ACC112 (cell line): ENCODE results near the gene OR51T1.

Experiments used
- H2AFZ ChIP-seq: fragments of 200-600 bp; sonication (generic); one replicate; pipeline ENCODE4 v1.6.0; 2017; ENCODE audit warnings: antibody characterized with exemption, low read length; ENCODE audit not compliant: unreplicated experiment
- H3K27ac ChIP-seq: fragments of 200-600 bp; sonication (generic); 2 replicates; pipeline ENCODE4 v1.5.1; 2014; ENCODE audit warnings: low read depth, mild to moderate bottlenecking, antibody characterized with exemption, low read length, moderate library complexity
- H3K27me3 ChIP-seq: fragments of 200-600 bp; sonication (generic); 2 replicates; pipeline ENCODE4 v1.6.1; 2014; ENCODE audit warnings: mild to moderate bottlenecking, antibody characterized with exemption, low read length, moderate library complexity, mixed read lengths; ENCODE audit not compliant: insufficient read depth
- H3K36me3 ChIP-seq: fragments of 200-600 bp; sonication (generic); 2 replicates; pipeline ENCODE4 v1.6.1; 2016; ENCODE audit warnings: mild to moderate bottlenecking, antibody characterized with exemption, low read length, moderate library complexity, mixed read lengths; ENCODE audit not compliant: insufficient read depth
- H3K4me1 ChIP-seq: fragments of 200-600 bp; sonication (generic); one replicate; pipeline ENCODE4 v1.6.1; 2016; ENCODE audit warnings: low read length, mixed read lengths; ENCODE audit not compliant: insufficient read depth, unreplicated experiment, control insufficient read depth
- H3K4me3 ChIP-seq: fragments of 200-600 bp; sonication (generic); 2 replicates; pipeline ENCODE4 v1.5.1; 2014; ENCODE audit warnings: mild to moderate bottlenecking, low read depth, low read length
- H3K79me2 ChIP-seq: fragments of 200-600 bp; sonication (generic); one replicate; pipeline ENCODE4 v1.6.0; 2016; ENCODE audit warnings: low read length; ENCODE audit not compliant: control insufficient read depth, unreplicated experiment, insufficient read depth

The OR51T1 gene

DNA sequence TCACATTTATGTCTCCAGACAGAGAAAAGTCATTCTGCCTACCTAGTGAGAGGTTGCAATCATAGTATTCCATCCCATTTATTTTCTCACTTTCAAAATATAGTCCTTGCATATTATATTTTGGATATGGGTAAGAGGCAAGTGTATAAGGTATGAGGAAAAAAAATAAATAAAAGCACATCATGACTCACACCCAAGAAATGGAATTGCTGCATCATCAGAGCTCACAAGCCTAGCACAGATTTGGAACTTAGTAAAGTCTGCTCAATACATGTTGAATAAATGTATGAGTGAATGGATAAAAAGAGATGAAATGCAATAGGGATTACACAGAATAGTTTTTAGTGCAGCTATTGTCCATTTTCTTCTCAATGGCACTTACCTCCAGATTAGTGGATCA lies 44.9 kb downstream of the OR51T1 start:
- no peaks in the 10 kb centered on the region for H3K4me1 ChIP-seq
- no peak overlapping the region for H3K4me3 ChIP-seq
- no peaks in the 10 kb centered on the region for H3K27me3 ChIP-seq
- no peaks in the 10 kb centered on the region for H3K79me2 ChIP-seq
- H3K27ac ChIP-seq = no peak overlapping the region
- no peak overlapping the region for H2AFZ ChIP-seq
- H3K36me3 ChIP-seq = no peaks in the 10 kb centered on the region
